Right kidney (tissue), 9 donors: ENCODE results near the gene AGBL3.

Source experiments
- DNase-seq: peaks from one replicate; pipeline ENCODE4 v3.0.0-alpha.2; 2016
- long read RNA-seq, 8 donors: transcript quantifications; one replicate each; lab custom pipeline, GENCODE V29; 2026

Gene AGBL3
- long read RNA-seq, donor 1, partial matches to known transcripts = 0 of 2 reads
- long read RNA-seq, donor 1, other reads (novel, unspliced or antisense) = 0 of 2 reads
- long read RNA-seq, donor 2 = 0 reads
- long read RNA-seq, donor 3, partial matches to known transcripts = 0 of 2 reads
- long read RNA-seq, donor 3, other reads (novel, unspliced or antisense) = 0 of 2 reads
- long read RNA-seq, donor 4, partial matches to known transcripts = 0 of 14 reads
- long read RNA-seq, donor 4, other reads (novel, unspliced or antisense) = 14 of 14 reads
- long read RNA-seq, donor 5 = 0 reads
- long read RNA-seq, donor 6, partial matches to known transcripts = 8 of 8 reads
- long read RNA-seq, donor 6, other reads (novel, unspliced or antisense) = 0 of 8 reads
- long read RNA-seq, donor 7, partial matches to known transcripts = 18 of 31 reads
- long read RNA-seq, donor 7, other reads (novel, unspliced or antisense) = 12 of 31 reads
- long read RNA-seq, donor 8 = 0 reads

- peak; percentile 98 for DNase-seq
Measured at GRCh38 chr7:134986363-134987251, at the start of gene AGBL3. Gene AGBL3 (plus strand): TSS chr7:134986508. CDS start chr7:134987934, 1,426 bp downstream.

- no peak for DNase-seq
Measured at GRCh38 chr7:134936893-134937510, 49.3 kb upstream of the AGBL3 start.

DNA sequence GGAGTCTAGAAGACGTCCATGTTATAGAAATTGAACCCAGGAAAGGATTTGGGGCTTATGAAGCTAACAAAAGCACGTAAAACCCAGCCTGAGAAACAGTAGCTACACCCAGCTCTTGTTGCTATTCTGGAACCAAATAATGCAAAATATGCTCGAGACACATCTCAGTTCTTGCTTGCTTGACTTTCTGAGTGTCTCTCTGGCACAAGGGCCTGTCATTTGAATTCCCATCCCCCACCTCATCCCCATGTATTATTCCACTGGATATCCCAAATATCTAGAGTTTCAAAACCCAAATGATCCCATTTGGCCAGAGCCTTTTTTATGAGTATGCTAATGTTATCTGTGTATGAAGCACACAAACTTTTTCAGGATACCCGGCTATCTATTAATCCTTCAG is 48.2 kb upstream of the AGBL3 start:
- DNase-seq = no peak

- DNase-seq = no peak
Measured at GRCh38 chr7:134939136-134939535, 47.2 kb upstream of the AGBL3 start.

DNA sequence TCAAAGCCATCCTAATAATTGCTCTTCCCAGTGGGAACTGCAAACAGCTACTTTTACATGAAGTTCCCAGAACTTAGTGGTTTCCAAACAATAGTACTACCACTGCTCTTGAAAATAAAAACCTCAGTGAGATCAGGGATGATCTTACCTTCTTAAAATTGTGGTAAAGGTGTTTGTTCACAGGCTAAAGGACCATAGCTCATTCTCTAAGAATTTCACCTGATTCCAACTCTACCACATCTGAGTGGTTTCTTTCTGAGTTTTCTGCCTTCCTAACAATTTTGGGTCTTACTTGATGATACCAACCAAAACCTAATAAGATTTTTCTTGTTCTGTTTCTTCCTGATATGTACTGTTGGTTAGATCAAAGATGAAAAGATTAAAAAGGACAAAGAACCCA is 45.6 kb upstream of the AGBL3 start:
- no peak for DNase-seq

- no peak for DNase-seq
Measured at GRCh38 chr7:134941185-134941900, 45.0 kb upstream of the AGBL3 start.

DNA sequence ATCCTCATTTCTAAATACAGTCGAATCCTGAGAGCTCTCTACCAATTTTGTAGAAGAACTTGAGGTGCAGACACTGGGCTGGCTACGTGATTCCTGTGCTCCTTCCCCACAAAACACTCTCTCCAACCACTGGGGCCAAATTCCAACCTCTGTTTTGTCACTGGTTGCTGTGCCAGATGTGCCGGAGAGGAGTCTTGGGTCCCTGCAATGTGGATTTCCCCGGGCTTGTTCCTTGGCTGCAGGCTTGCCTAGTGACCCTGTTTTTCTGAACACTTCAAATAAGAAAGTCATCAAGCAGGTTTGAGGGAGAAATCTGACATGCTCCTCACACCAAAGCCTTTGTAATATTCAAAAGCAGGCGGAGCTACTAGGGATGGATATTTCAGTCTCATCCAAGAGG is 44.4 kb upstream of the AGBL3 start:
- no peak for DNase-seq

- DNase-seq = no peak
Measured at GRCh38 chr7:134942690-134943466, 43.4 kb upstream of the AGBL3 start.

GRCh38 chr7:134943785-134944400 is 42.4 kb upstream of the AGBL3 start:
- no peak for DNase-seq

GRCh38 chr7:134945691-134946090 is 40.6 kb upstream of the AGBL3 start:
- no peak for DNase-seq

DNA sequence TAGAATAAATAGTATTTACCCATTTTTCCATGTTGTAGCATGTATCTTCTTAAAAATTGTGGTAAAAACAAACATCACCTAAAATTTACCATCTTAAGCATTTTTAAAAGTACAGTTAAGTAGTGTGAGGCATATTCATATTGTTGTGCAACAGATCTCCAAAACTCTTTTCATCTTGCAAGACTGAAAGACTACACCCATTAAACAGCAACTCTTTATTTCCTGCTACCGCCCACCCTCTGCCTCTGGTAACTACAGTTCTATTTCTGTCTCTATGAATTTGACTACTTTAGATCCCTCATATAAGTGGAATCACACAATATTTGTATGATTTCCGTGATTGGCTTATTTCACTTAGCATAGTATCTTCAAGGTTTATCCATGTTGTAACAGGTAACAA is 40.0 kb upstream of the AGBL3 start:
- no peak for DNase-seq

DNA sequence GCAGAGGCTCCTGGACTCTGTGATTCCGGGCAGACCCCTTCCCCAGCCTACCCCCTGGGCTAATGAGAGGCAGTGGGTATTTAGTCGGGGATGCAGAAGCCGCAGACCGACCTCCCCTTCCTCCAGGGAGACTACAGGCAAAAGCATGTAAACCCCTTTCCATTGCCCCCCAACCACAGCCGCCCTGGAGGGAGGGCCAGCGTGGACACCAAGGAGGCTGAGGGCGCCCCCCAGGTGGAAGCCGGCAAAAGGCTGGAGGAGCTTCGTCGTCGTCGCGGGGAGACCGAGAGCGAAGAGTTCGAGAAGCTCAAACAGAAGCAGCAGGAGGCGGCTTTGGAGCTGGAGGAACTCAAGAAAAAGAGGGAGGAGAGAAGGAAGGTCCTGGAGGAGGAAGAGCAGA is 39.0 kb upstream of the AGBL3 start:
- no peak for DNase-seq

- DNase-seq = no peak
Measured at GRCh38 chr7:134947831-134948230, 38.5 kb upstream of the AGBL3 start.

GRCh38 chr7:134948246-134948645 is 38.1 kb upstream of the AGBL3 start:
- no peak for DNase-seq

DNA sequence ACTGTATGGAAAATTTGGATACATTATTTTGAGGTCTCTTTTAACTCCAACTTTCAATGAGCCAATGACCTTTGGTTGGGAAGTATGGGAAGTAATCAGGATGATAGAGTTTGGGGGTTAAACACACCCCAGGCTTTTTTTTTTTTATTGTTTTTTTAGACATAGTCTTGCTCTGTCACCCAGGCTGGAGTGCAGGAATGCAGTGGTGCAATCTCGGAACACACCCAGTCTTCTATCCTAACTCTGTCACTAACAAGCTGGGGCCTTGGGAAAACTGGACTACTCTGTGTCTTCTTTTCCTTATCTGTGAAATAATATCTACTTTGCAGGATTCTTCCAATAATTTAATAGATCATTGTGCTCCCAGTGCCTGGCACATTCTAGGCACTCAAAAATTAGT is 37.6 kb upstream of the AGBL3 start:
- DNase-seq = no peak

DNA sequence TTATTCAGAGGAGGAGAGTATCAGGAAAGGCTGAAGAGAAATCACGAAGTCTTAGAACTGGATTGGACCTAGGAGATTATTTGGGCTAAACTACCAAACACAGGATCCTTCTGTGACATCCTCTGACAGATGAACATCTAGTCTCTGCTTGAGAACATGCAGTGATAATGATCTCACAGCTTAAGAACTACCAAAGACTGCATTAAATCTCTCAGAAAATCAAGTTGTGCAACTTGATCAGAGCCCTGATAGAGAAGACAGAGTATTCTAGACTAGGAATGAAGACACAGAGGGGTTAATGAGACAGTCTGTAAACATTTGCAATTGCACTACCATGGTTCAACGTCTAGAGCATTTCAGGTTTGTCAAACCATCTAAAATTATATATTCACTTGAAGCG is 37.1 kb upstream of the AGBL3 start:
- no peak for DNase-seq

DNA sequence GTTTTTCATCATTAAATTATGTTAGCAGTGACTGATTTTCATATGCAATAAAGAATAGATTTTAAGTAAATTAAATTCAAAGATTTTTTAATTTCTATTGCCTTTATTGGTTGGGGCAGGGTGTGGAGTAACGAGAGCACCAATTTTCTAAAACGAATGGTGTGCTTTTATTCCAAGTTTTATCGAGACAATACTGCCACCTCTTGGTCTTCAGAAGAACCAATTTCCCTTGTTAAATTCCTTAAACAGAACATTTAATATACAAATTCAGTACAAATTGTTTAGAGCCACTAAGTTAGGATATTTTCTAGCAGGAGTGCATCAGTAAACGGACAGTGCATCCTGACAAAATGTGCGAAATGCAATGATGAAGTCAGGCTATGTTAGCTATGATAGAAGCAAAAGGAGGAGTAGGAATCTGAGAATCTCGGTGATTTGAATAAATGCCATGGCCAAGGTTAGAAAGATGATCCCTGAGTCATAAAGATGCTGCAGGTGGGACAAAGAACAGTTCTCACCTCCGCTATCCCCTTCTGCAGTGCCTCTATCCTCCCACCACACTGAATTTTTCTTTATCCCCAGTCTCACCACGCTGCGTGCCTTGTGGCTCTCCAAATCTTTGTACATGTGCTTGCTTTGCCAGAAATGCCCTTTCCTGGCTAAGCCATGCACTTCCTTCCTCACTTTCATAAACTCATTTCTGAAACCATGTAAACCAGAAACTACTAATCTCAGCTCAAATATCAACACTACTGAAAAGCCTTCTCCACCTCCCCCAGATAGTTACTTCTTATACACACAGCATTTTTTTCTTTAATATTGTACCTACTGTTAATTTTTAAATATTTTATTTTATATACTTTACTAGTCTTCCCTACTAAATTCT is 31.9 kb upstream of the AGBL3 start:
- no peak for DNase-seq

DNA sequence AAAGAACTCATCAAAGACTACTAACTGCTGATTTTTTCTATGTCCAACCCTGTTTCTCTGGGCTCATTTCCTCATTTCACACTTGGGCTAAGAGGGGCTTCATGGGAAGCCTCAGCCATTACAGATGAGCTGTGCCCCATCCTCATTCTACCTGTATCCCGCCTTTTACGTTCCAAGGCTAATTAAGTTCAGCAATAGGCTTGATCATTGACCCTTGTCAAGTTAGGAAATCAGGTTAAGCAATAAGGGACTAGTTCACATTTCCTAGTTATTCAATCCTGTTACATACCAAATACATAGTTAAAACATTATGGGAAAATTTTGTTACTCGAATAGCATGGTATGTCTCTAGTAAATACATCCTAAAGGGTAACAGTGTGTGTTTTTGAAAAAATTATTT is 29.3 kb upstream of the AGBL3 start:
- DNase-seq = no peak

DNA sequence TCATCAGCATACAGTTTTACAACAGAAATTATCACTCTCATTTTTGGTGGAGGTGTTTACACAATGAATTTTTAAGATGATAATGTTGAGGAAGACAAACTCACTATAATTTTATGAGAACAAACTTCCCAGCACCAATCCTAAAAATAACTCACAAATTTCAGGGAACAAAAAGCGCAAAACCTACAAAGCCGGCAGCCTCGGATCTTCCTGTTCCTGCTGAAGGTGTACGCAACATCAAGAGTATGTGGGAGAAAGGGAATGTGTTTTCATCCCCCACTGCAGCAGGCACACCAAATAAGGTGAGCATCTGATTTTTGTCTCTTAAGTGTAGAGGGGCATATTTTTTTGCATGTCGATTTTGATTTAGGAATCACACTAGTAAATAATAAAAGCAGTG is 26.5 kb upstream of the AGBL3 start:
- DNase-seq = no peak

- DNase-seq = no peak
Measured at GRCh38 chr7:134962270-134962780, 24.0 kb upstream of the AGBL3 start.
